ENCODE data around the gene CCDC6.
"Not testable (repeated sequence)": the region's sequence is repeated elsewhere in the genome, so short reads cannot be mapped to it uniquely, and the experiment has no call there.

CCDC6 gene

DNA sequence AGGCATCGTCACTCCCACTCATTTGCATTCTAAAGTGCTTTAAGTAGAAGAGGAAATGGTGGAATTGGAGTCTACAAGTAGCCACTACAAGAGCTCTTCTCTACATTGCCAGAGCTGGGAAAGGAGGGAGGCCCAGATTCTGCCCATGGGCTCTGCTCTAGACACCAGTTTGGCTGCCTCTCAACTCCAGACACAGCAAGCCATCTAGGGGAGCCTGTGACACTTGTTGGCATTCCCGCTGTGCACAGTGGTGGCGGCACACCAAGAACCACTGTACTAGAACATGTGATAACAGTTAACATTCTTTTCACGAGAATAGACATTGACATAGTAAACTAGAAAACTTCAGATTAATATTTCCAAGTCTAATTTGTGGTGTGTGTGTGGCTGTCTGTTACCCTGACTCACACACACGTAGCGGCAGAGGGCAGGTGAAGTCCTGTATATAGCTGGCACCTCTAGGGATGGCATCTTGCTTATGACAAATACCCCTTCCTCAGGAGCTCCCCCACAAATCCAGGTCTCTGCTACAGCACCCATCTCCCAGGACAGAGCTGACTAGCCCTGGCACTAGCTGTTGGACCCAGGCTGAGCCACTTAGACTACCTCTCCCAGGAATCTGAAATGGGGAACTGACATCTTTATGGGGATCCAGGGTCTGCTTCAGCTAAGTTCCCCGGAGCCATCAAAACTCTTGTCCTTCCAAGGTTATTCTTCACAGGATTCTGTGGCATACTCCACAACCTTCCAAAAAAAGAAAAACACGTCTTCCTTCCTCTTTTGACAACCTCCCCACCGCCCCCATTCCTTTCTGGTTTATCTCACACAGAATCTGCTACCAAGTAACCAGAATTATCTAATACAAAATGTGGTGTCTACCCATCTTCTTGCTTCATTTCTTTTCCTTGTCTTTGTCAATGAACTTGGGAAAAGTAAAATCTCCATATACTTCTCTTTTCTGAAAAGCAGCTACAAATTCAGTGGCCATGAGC is 98.4 kb downstream of the CCDC6 start:
- no peak for DNase-seq

GRCh38 chr10:59805014-59805413 is 101.3 kb downstream of the CCDC6 start:
- no peak for DNase-seq

DNA sequence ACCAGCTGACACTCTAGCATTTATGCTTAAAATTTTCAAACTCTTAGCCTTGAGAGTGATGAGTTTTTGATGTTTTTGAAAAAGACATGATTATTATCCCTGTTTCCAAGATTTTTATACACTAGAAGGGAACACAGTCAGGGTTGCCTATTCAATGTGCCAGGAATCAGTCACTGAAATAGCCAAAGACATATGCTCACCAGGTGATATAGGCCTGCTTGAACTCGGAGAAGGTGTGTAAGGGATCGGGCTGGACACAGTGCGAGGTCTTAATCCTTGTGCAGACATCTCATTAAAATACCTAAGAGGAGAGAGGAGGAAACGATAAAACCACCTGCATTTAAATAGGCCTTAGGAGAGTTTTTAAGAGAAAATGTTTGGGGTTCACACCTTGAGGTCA is 102.1 kb downstream of the CCDC6 start:
- no peak for DNase-seq

DNA sequence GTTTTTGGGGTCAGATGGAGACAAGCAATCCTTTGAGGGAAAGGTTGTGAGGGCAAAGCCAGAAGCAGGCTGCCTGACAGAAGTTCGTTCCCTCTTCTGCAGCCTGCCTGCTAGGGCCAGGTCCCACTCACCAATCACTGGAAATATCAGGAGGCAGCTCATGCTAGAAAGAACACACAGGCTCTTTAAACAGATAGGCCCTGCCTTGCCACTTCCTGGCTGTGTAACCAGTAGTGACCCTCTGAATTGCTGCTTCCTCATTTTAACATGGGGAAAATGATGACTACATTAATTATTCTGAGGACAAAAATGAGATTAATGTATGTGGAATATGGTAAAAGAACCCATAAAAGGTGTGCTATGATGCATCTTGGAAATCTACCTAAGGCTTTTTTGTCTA is 102.6 kb downstream of the CCDC6 start:
- DNase-seq: no peak

DNA sequence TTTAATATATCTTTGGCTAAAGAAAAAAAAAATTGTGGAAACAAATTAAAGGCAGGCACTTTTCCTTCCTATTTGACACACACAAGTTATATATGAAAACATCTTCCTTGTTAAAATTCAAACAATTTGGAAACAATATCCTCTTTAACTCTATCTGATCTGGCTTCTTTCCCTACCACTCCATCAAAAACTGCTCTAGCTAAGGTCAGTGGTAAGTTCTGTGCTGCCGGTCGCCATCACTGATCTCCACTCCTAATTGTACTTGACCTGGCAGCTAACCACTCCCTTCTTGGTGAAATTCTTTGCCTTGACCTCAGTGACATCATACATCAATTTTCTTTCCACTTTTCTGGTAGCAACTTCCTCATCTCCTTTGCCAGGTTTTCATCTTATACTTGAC is 105.2 kb downstream of the CCDC6 start:
- DNase-seq: no peak

- DNase-seq: no peak
Observed at GRCh38 chr10:59799421-59799820, 106.9 kb downstream of the CCDC6 start.

- no peak for DNase-seq
Observed at GRCh38 chr10:59793919-59794318, 112.4 kb downstream of the CCDC6 start.

DNA sequence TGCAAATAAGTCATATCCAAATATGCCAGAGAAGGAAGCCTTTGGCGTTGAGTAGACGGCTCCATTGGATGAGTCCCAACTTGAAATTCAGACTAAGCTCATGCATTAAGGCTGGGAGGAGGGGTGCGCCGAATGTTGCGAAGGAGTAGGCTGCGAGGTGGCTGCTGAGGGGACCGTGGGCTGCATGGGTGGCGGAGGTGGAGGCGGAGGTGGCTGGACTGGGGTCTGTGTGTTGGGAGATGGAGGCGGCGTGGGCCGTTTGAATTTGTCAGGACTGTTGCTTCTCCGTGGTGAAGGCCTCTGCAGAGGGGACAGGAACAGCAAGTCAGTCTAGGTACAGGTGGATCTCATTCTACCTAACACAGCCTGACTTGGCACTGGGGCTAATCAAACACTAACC is 113.5 kb downstream of the CCDC6 start:
- DNase-seq: no peak

DNA sequence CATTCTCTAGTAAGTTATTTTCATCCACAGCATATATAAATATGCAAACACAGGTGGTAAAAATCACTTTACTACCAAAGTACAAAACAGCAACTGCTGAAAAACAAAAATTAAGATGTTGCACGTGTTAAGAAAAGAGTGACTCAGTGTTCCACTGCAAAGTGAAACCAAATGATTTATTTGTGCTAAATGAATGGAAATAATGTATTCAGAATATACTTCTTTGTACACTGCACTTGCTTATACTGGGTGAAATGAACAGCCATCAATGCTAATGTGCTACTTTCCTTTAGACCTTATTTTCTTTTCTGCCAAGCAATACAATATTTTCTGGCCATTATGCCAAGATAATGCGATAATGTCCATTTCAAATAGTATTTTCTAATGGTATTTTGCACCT is 114.8 kb downstream of the CCDC6 start:
- DNase-seq: no peak

- not testable (repeated sequence) for DNase-seq
Observed at GRCh38 chr10:59790080-59790479, 116.3 kb downstream of the CCDC6 start.

DNA sequence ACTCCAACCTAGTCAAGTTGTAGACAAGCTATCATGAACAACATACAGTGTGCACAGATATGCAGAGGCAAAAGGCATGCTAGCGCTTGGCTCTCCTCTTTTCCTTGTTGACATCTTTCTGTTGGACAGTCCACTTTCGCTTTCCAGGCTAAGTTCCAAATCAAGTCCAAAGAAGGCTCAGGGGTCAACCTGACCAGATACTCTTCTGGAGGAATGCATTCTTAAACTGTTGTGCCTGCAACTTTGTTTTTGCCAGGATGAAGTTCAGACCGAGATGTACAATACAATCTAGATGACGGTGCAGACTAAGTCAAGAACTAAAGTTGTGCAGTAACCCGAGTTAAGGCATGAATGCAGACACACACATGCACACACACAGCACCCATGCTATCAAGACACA is 117.4 kb downstream of the CCDC6 start:
- not testable (repeated sequence) for DNase-seq

DNA sequence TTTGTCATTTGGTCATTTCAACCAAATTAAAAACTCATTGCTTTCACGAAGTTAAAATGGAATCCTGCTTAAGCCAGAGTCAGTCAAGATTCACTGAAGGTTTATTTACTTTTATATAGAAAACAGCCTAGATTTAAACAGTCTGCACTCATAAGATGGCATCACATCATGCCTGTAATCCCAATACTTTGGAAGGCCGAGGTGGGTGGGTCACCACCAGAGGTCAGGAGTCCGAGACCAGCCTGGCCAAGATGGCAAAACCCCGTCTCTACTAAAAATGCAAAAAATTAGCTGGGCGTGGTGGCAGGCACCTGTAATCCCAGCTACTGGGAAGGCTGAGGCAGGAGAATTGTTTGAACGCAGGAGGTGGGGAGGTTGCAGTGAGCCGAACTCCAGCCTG is 119.3 kb downstream of the CCDC6 start:
- not testable (repeated sequence) for DNase-seq

DNA sequence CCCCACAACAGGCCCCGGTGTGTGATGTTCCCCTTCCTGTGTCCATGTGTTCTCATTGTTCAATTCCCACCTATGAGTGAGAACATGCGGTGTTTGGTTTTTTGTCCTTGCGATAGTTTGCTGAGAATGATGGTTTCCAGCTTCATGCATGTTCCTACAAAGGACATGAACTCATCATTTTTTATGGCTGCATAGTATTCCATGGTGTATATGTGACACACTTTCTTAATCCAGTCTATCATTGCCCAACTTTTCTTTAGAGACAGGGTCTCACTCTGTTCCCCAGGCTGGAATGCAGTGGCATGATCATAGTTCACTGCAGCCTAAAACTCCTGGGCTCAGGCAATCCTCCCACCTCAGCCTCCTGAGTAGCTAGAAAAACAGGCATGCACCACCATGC is 120.9 kb downstream of the CCDC6 start:
- not testable (repeated sequence) for DNase-seq

DNA sequence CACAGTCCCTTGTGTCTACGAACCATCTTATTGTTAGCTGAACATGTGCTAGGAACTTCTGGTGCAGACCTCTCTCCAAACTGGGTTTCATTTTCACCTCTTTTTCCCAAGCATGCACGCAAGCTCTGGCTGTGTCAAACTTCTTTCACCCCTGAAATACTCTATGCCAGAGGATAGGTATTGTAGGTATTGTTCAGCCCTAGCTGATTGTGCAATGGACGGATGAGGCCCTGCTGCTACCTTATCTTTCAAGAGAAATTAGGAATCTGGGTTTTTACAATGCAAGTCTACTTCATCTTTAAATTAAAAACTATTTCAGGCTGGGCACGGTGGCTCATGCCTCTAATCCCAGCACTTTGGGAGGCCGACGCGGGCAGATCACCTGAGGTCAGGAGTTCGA is 124.8 kb downstream of the CCDC6 start:
- DNase-seq: no peak

- no peak for DNase-seq
Observed at GRCh38 chr10:59779756-59780533, 126.4 kb downstream of the CCDC6 start.

- no peak for DNase-seq
Observed at GRCh38 chr10:59774451-59774850, 131.9 kb downstream of the CCDC6 start.

- no peak for DNase-seq
Observed at GRCh38 chr10:59773088-59773487, 133.3 kb downstream of the CCDC6 start.

GRCh38 chr10:59771162-59771807 is 135.1 kb downstream of the CCDC6 start:
- DNase-seq: no peak

- DNase-seq: no peak
Observed at GRCh38 chr10:59770689-59771088, 135.7 kb downstream of the CCDC6 start.

DNA sequence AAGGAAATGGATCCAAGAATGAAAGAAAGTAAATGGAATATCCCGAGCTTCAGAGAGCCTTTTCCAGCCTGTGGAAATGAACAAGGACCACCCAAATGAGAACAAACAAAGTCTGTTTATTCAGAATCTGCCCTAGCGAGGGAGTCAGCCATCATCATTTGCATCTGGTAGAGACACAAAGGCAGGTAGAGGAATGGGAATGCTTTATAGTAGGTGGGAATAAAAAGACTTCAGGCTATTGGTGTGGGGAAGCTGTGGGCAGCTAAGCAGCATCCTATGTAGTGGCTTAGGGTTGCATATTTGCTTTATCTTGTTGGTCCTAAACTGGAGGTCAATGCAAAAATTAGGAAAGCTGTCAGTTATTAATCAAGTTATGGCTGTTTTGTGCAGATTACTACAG is 143.9 kb downstream of the CCDC6 start:
- DNase-seq: no peak

GRCh38 chr10:59757966-59758365 is 148.4 kb downstream of the CCDC6 start:
- DNase-seq: no peak

- no peak for DNase-seq
Observed at GRCh38 chr10:59754951-59755350, 151.4 kb downstream of the CCDC6 start.

DNA sequence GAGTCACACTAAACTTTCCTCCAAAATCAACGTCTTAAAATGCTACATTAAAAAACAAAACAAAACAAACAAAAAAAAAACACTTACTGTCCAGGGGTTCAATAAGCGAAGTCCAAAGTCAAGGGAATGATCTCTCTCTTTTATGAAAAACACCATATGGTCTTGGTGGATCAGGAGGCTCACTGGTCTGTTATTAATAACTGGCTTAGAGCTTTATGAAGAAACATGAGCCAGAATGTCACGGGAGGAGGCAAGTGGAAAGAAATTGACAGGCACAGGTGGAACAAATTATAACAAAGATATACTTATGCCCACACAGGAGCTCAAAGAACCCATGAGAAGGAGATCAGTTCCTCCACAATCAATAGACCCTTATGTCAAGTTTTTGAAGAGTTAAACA is 153.1 kb downstream of the CCDC6 start, which contains the start of gene MRLN:
TSS of gene MRLN (minus strand) at position 189 of the 400 bp plus-strand sequence.
- no peak for DNase-seq
